ENCODE measurements around the gene GSN. TPM values are rescaled to one million over a fixed set of nuclear protein-coding genes. Genes with fewer than 3 reads are reported as not detected.

The GSN gene
- total and polyA plus RNA-seq, 2 of the 8 experiments (the other 6 are each of a cell fraction or from before 2014, with no cell fraction given): 52.3 to 94.5 TPM

- TF ChIP-seq PHF8 (conservative IDR thresholded peaks at IDR 0.05; ENCODE audit: low read depth, low read length) (no peak), ATF3 (IDR thresholded peaks at IDR 0.05; ENCODE audit: insufficient read depth, low read depth, low read length) (peak; percentile 45; the same call in 1 of the 2 replicates), USF2 (IDR thresholded peaks at IDR 0.05; ENCODE audit: low read length) (no peak), CEBPB (IDR thresholded peaks at IDR 0.05; ENCODE audit: low read depth, low read length) (no peak)
These were observed 13.8 kb downstream of the GSN start (continued) for GRCh38 chr9:121281614-121282276.

All from H1 (cell line).